ENCODE results near the gene SPRED2. TPM values are rescaled to one million over a fixed set of nuclear protein-coding genes. Genes with fewer than 3 reads are reported as not detected.

Gene SPRED2
- total and polyA plus RNA-seq, 2 of the 8 experiments (the other 6 are each of a cell fraction or from before 2014, with no cell fraction given) = 15.3 to 22.5 TPM

- no peaks in the 10 kb centered on the region; a peak in 1 of 8 replicates for H3K36me3 ChIP-seq (ENCODE audit: control insufficient read depth in 2 of 4, insufficient read depth in 4 of 4, low read length in 3 of 4)
- H4K20me1 ChIP-seq (replicated peaks in 1 of 2; ENCODE audit: control insufficient read depth in 1 of 2, insufficient read depth in 2 of 2, low read length in 2 of 2) = no peaks in the 10 kb centered on the region
- no peak overlapping the region for H3K4me3 ChIP-seq (ENCODE audit: extremely low read depth in 1 of 4, insufficient read depth in 2 of 4, low read depth in 3 of 4, low read length in 4 of 4)
- H3K27me3 ChIP-seq (replicated peaks in 1 of 4; ENCODE audit: control insufficient read depth in 3 of 4, extremely low read depth in 1 of 4, insufficient read depth in 3 of 4, low read length in 3 of 4) = peaks cover 0 to 2% (median 0%) of the 10 kb centered on the region in 4 experiments; a peak in 1 of 7 replicates
- CTCF ChIA-PET (ENCODE audit: partially characterized antibody) = interaction anchor here (0.7 to 1.1 kb wide), 3 partner anchors 53 to 191 kb away, joined by 3 to 4 read pairs (median 3); no protein-coding TSS in a partner anchor
- H3K14ac ChIP-seq (ENCODE audit: insufficient read length) = no peak overlapping the region
- peaks cover 0 to 2% (median 0%) of the 10 kb centered on the region in 4 experiments; a peak in 1 of 7 replicates for H3K4me1 ChIP-seq (replicated peaks in 1 of 4; ENCODE audit: control insufficient read depth in 3 of 4, insufficient read depth in 4 of 4, low read length in 3 of 4)
- no peak overlapping the region for H2AK5ac ChIP-seq (ENCODE audit: low read depth, low read length)
- no peak overlapping the region for H2BK12ac ChIP-seq (ENCODE audit: low read depth, low read length)
- DNase-seq (ENCODE audit: low read depth in 1 of 2, low spot score in 2 of 2) (no peak), FAIRE-seq (no peak)
- no peak overlapping the region for H2BK15ac ChIP-seq (ENCODE audit: low read length)
- no peak overlapping the region for H3K27ac ChIP-seq (ENCODE audit: low read depth, low read length)
- H3K4me2 ChIP-seq (ENCODE audit: insufficient read depth in 1 of 2, low read depth in 2 of 2, low read length in 2 of 2) = no peak overlapping the region
- no peak overlapping the region for H4K5ac ChIP-seq (ENCODE audit: insufficient read length, low read depth, low read length)
- H4K8ac ChIP-seq (ENCODE audit: extremely low read depth, insufficient read depth, low read length) = no peak overlapping the region
- H2BK5ac ChIP-seq (ENCODE audit: low read depth, low read length) = no peak overlapping the region
- H3K23me2 ChIP-seq (ENCODE audit: low read depth, low read length) = no peaks in the 10 kb centered on the region
- no peak overlapping the region for H3K18ac ChIP-seq (ENCODE audit: extremely low read depth, low read length)
- H4K91ac ChIP-seq (replicated peaks; ENCODE audit: insufficient read length, low read length) = no peak overlapping the region
- H3K56ac ChIP-seq (replicated peaks; ENCODE audit: insufficient read length, low read depth, low read length) = no peak overlapping the region
- no peaks in the 10 kb centered on the region for H3K79me2 ChIP-seq (ENCODE audit: control insufficient read depth in 1 of 2, insufficient read depth in 2 of 2, low read length in 2 of 2)
- no peak overlapping the region for H3K23ac ChIP-seq (ENCODE audit: insufficient read length)
- WGBS, 2 experiments (ENCODE audit: extremely low coverage in 1 of 2, insufficient coverage in 1 of 2, insufficient read length in 1 of 2, insufficient replicate concordance in 2 of 2, low coverage in 1 of 2, low lambda C conversion rate in 2 of 2, missing lambda C conversion rate in 1 of 2) = 97% methylated on average over 2 of the region's 2 CpGs; no CpG with 5 or more reads in 1 of the 2 experiments
- no peak overlapping the region for H3K9ac ChIP-seq (replicated peaks in 1 of 4; ENCODE audit: extremely low read depth in 1 of 4, low read depth in 3 of 4, low read length in 3 of 4)
- no peak overlapping the region for H2AFZ ChIP-seq (ENCODE audit: low read length)
- no peak overlapping the region for H3K4ac ChIP-seq (replicated peaks; ENCODE audit: insufficient read length, low read depth, low read length)
- POLR2A ChIA-PET (ENCODE audit: partially characterized antibody) = interaction anchor here (0.6 kb wide), 1 partner anchor 26 kb away, joined by 3 read pairs; no protein-coding TSS in a partner anchor
- no peak overlapping the region for H2BK120ac ChIP-seq (replicated peaks; ENCODE audit: low read depth, low read length)
- H2BK20ac ChIP-seq (ENCODE audit: low read length) = no peak overlapping the region
- no peaks in the 10 kb centered on the region for H3K79me1 ChIP-seq (ENCODE audit: low read depth, low read length)
- no peaks in the 10 kb centered on the region for H3K9me3 ChIP-seq (ENCODE audit: insufficient read depth in 2 of 2, low read depth in 1 of 2, low read length in 1 of 2)
- no peak for TF ChIP-seq GTF2F1 (IDR thresholded peaks at IDR 0.05; ENCODE audit: borderline replicate concordance, low read depth, low read length)
- no peak for TF ChIP-seq EZH2 (IDR thresholded peaks at IDR 0.05; ENCODE audit: low read depth, low read length, severe bottlenecking)
- no peak for TF ChIP-seq ASH2L (IDR thresholded peaks at IDR 0.05; ENCODE audit: low read length)
- no peak for TF ChIP-seq EGR1 (IDR thresholded peaks at IDR 0.05; ENCODE audit: borderline replicate concordance, low read depth, low read length)
- no peak for TF ChIP-seq RNF2 (IDR thresholded peaks at IDR 0.05; ENCODE audit: borderline replicate concordance, low read depth, low read length, missing control alignments, poor library complexity, severe bottlenecking)
- TF ChIP-seq SP1 (IDR thresholded peaks at IDR 0.05; ENCODE audit: low read depth, low read length) = no peak
- no peak for TF ChIP-seq SIN3A (conservative IDR thresholded peaks at IDR 0.05 in 1 of 2, IDR thresholded peaks at IDR 0.05 in 1 of 2; ENCODE audit: low read depth in 1 of 2, low read length in 2 of 2)
- TF ChIP-seq YY1 (IDR thresholded peaks at IDR 0.05; ENCODE audit: low read depth, low read length) = no peak
- TF ChIP-seq E2F6 (IDR thresholded peaks at IDR 0.05) = no peak
Observed at GRCh38 chr2:65456886-65457285, 24.5 kb upstream of the SPRED2 start.

All from H1 (cell line).